K562 (cell line): ENCODE results near the gene HOXC5. TPM values are rescaled to one million over a fixed set of nuclear protein-coding genes. Genes with fewer than 3 reads are reported as not detected.

Source experiments
- ATAC-seq: fragments of 200-7000 bp; cut with Tn5 transposase; 3 replicates; pipeline ENCODE4 v1.9.1; 2020; ENCODE audit warnings: moderate library complexity
- BruUV-seq: library from RNA; stranded (reverse); fragments of 400-500 nt; replicated peaks from 2 replicates; lab custom pipeline; 2021; lab: Mats Ljungman, UMichigan
- CTCF ChIA-PET: fragments of 300-600 bp; formaldehyde crosslinking; extraction: SDS; loops from one replicate; lab custom pipeline; 2021; ENCODE audit warnings: low intra/inter-chr PET ratio; lab: Yijun Ruan, JAX
- POLR2A ChIA-PET: fragments of 300-600, 350-650 bp; sonication (Branson Sonifier 250); formaldehyde crosslinking; extraction: SDS; loops from one replicate; lab custom pipeline; 2021; ENCODE audit warnings: antibody characterized with exemption, inconsistent platforms; lab: Yijun Ruan, JAX
- DNase-seq, 4 experiments: peaks; one replicate each; pipeline versions ENCODE4 v3.0.0 to v3.0.0-alpha.2; 2011 to 2018; ENCODE audit warnings: low spot score in 3 of 4, mixed read lengths in 3 of 4; ENCODE audit errors: extremely low read depth in 1 of 4
- FAIRE-seq: peaks from 2 replicates; lab custom pipeline; 2011; peaks lifted over from hg19 to GRCh38; lab: Jason Lieb, UNC
- H2AFZ ChIP-seq: 2 replicates; pipeline ENCODE4 v1.6.0; 2011; ENCODE audit warnings: low read depth, low read length, control low read depth, inconsistent platforms
- H3K27ac ChIP-seq: fragments of 200-600 bp; 3 replicates; pipeline ENCODE4 v1.8.0; 2011; ENCODE audit warnings: low read depth, mild to moderate bottlenecking, control low read depth, inconsistent platforms, low read length, moderate library complexity, mixed read lengths; ENCODE audit errors: extremely low read depth
- H3K27me3 ChIP-seq, 2 experiments: fragments of 300-600 bp in 1 of 2; 2 replicates in 1 of 2; 3 replicates in 1 of 2; pipeline versions ENCODE4 v1.6.0 to v1.8.0; 2011; ENCODE audit warnings: inconsistent platforms in 2 of 2, low read length in 2 of 2, mild to moderate bottlenecking in 1 of 2, mixed read lengths in 1 of 2, moderate library complexity in 1 of 2; ENCODE audit not compliant: control insufficient read depth in 2 of 2, insufficient read depth in 2 of 2
- H3K36me3 ChIP-seq: fragments of 300-600 bp; 3 replicates; pipeline ENCODE4 v1.8.0; 2011; ENCODE audit warnings: mild to moderate bottlenecking, low read length, inconsistent platforms; ENCODE audit not compliant: control insufficient read depth, insufficient read depth
- H3K4me1 ChIP-seq, 2 experiments: fragments of 200-600 bp in 1 of 2; replicated peaks in 1 of 2; 2 replicates in 1 of 2; 3 replicates in 1 of 2; pipeline versions ENCODE4 v1.5.1 to v1.8.0; 2011; ENCODE audit warnings: inconsistent platforms in 2 of 2, low read length in 2 of 2, mild to moderate bottlenecking in 1 of 2, mixed read lengths in 1 of 2, moderate library complexity in 1 of 2; ENCODE audit not compliant: control insufficient read depth in 2 of 2, insufficient read depth in 2 of 2
- H3K4me2 ChIP-seq: 2 replicates; pipeline ENCODE4 v1.6.1; 2011; ENCODE audit warnings: low read length, control low read depth, inconsistent platforms, mixed read lengths; ENCODE audit not compliant: insufficient read depth
- H3K4me3 ChIP-seq: fragments of 200-600 bp; sonication (generic), shearing (Covaris generic); 2 replicates; pipeline ENCODE4 v1.5.1; 2016; ENCODE audit warnings: control low read depth, inconsistent platforms
- H3K79me2 ChIP-seq: fragments of 200-600 bp; 3 replicates; pipeline ENCODE4 v1.8.0; 2011; ENCODE audit warnings: low read length, inconsistent platforms; ENCODE audit not compliant: control insufficient read depth, insufficient read depth
- H3K9ac ChIP-seq, 2 experiments: 2 replicates each; pipeline versions ENCODE4 v1.6.0 to v1.6.1; 2011; ENCODE audit warnings: low read depth in 2 of 2, low read length in 2 of 2, control low read depth in 1 of 2, inconsistent platforms in 1 of 2, mild to moderate bottlenecking in 1 of 2, mixed read lengths in 1 of 2; ENCODE audit not compliant: insufficient read depth in 1 of 2
- H3K9me1 ChIP-seq: one replicate; pipeline ENCODE4 v1.6.0; 2011; ENCODE audit warnings: inconsistent platforms, mild to moderate bottlenecking, low read length, moderate library complexity; ENCODE audit not compliant: control insufficient read depth, insufficient read depth
- H3K9me3 ChIP-seq: replicated peaks from 2 replicates; pipeline ENCODE4 v1.5.1; 2011; ENCODE audit warnings: low read depth, low read length, inconsistent platforms; ENCODE audit not compliant: control insufficient read depth, insufficient read depth
- H4K20me1 ChIP-seq: replicated peaks from 2 replicates; pipeline ENCODE4 v1.6.1; 2011; ENCODE audit warnings: low read length, inconsistent platforms, mixed read lengths; ENCODE audit not compliant: control insufficient read depth, insufficient read depth
- CLOCK ChIP-seq: fragments of 250-450 bp; sonication (Bioruptor Pico); IDR thresholded peaks from 2 replicates; pipeline ENCODE4 v1.4.0; 2020; ENCODE audit warnings: mild to moderate bottlenecking, moderate library complexity, borderline replicate concordance
- KDM2B ChIP-seq: fragments of 250-450 bp; sonication (Bioruptor Pico); IDR thresholded peaks from 2 replicates; pipeline ENCODE4 v1.8.0; 2021; ENCODE audit warnings: mild to moderate bottlenecking, moderate library complexity
- NFIX ChIP-seq: fragments of 250-450 bp; sonication (Bioruptor Pico); IDR thresholded peaks from 2 replicates; pipeline ENCODE4 v1.4.0; 2020; ENCODE audit warnings: low read depth, mild to moderate bottlenecking, moderate library complexity
- PBX2 ChIP-seq, 2 experiments: IDR thresholded peaks in 1 of 2; conservative IDR thresholded peaks in 1 of 2; 2 replicates each; pipeline ENCODE4 v1.6.1; 2016; ENCODE audit warnings: low read depth in 2 of 2, mild to moderate bottlenecking in 1 of 2, missing compliant biosample characterization in 1 of 2, missing genetic modification characterization in 1 of 2, moderate library complexity in 1 of 2
- SRSF3 ChIP-seq: fragments of 200-400 bp; formaldehyde crosslinking; IDR thresholded peaks from 2 replicates; pipeline ENCODE4 v1.6.1; 2016; ENCODE audit warnings: mild to moderate bottlenecking, low read length, moderate library complexity; ENCODE audit not compliant: insufficient read depth
- TFAP4 ChIP-seq: sonication (generic); formaldehyde crosslinking; IDR thresholded peaks from 2 replicates; pipeline ENCODE4 v1.8.0; 2022; ENCODE audit warnings: missing genetic modification reagents, mild to moderate bottlenecking, moderate library complexity, borderline replicate concordance
- ZNF592 ChIP-seq: fragments of 450-650 bp; IDR thresholded peaks from 2 replicates; pipeline ENCODE4 v1.6.1; 2017; ENCODE audit warnings: antibody characterized with exemption, mild to moderate bottlenecking
- WGBS: fragments of 100-300 bp; shearing (Covaris generic); methylation state at CpG from one replicate; pipeline ENCODE4 v1.1.6; 2016; ENCODE audit warnings: low coverage, mixed read lengths; ENCODE audit not compliant: insufficient coverage; ENCODE audit errors: missing lambda C conversion rate; 5-methylcytosine and 5-hydroxymethylcytosine counted together
- in situ Hi-C: fragments of 300-500 bp; cut with MboI; formaldehyde crosslinking; loops from 4 replicates; pipeline ENCODE4 v1.15.0; 2018; ENCODE audit warnings: inconsistent platforms, mixed read lengths
- intact Hi-C: fragments of 100-400 bp; cut with micrococcal nuclease; formaldehyde crosslinking; loops from 2 replicates; pipeline ENCODE4 v1.14.2; 2022
- polyA plus RNA-seq, 8 experiments: library from polyadenylated mRNA; depleted of rRNA in 4 of 8; stranded (reverse) in 5 of 8; unstranded in 3 of 8; fragments of >200 nt; fragmentation: Nextera tagmentation in 2 of 8; fragmentation: Illumina TruSeq in 1 of 8; extraction: Ambion mirVana in 2 of 8; extraction: Trizol in 1 of 8; gene quantifications; 2 replicates each; pipeline versions ENCODE4 v1.2.1 to v1.2.3, GENCODE V29; 2011 to 2014; ENCODE audit warnings: inconsistent platforms in 1 of 8, missing spikeins in 1 of 8
- total RNA-seq, 7 experiments: library from RNA; depleted of rRNA in 6 of 7; stranded (reverse); fragments of >200 nt in 6 of 7; fragmentation: Illumina TruSeq in 2 of 7; extraction: Trizol in 2 of 7; gene quantifications; 2 replicates each; pipeline versions ENCODE4 v1.2.1 to v1.2.3, GENCODE V29; 2011 to 2021; ENCODE audit warnings: low replicate concordance in 1 of 7

The HOXC5 gene
- total and polyA plus RNA-seq, 9 of the 15 experiments (the other 6 are each of a cell fraction or from before 2014, with no cell fraction given): 0.10 to 0.44 (median 0.18) TPM; not detected in 4

GRCh38 chr12:54025499-54026405, 7.1 kb upstream of the HOXC5 start:
- Histone ChIP-seq H3K27me3 (no peaks in the 10 kb centered on the region), H3K4me1 (peaks cover 3 to 32% of the 10 kb centered on the region in 2 experiments; a peak in 4 of 5 replicates)
- TF ChIP-seq ZNF592 (no peak), CLOCK (no peak), TFAP4 (peak; percentile 53; the same call in 1 of the 2 replicates), KDM2B (CRISPR knock-in tag) (no peak), SRSF3 (no peak), NFIX (no peak), PBX2 (CRISPR knock-in tag; IDR thresholded peaks at IDR 0.05; ENCODE audit: low read depth) (no peak), PBX2 (tag; conservative IDR thresholded peaks at IDR 0.05; ENCODE audit: low read depth) (peak; percentile 57; the same call in 1 of the 2 replicates)

More at GRCh38 chr12:54025499-54026405, 7.1 kb upstream of the HOXC5 start:
- peaks cover 2% of the 10 kb centered on the region; the same call in 1 of the 3 replicates for H3K36me3 ChIP-seq
- BruUV-seq: no TSS peak
- in situ Hi-C loops (loop anchor here (10.0 kb wide), 1 partner anchor 169 kb away; no protein-coding TSS in a partner anchor), intact Hi-C loops (no loop called here)
- POLR2A ChIA-PET: interaction anchor here (1.5 kb wide), 1 partner anchor 8 kb away, joined by 4 read pairs; no protein-coding TSS in a partner anchor
- no peak for DNase-seq
- no peak overlapping the region for H2AFZ ChIP-seq
- WGBS: 48% methylated on average over 7 of the region's 7 CpGs
- no peaks in the 10 kb centered on the region for H3K79me2 ChIP-seq
- CTCF ChIA-PET: no interaction called here
- FAIRE-seq: no peak
- no peak overlapping the region for H3K4me3 ChIP-seq
- no peaks in the 10 kb centered on the region for H3K9me1 ChIP-seq
- H3K4me2 ChIP-seq: no peak overlapping the region
- no peaks in the 10 kb centered on the region for H4K20me1 ChIP-seq
- peak overlapping the region in 1 of 2 experiments; percentile 49; a peak in 1 of 4 replicates for H3K9ac ChIP-seq
- H3K27ac ChIP-seq: no peak overlapping the region
- H3K9me3 ChIP-seq: no peaks in the 10 kb centered on the region
- no peak for ATAC-seq
